ENCODE data around the gene PLRG1. TPM values are rescaled to one million over a fixed set of nuclear protein-coding genes. Genes with fewer than 3 reads are reported as not detected.

The PLRG1 gene
- total RNA-seq, 2 donors from 2014 or later: 21.1 to 30.1 TPM

DNA sequence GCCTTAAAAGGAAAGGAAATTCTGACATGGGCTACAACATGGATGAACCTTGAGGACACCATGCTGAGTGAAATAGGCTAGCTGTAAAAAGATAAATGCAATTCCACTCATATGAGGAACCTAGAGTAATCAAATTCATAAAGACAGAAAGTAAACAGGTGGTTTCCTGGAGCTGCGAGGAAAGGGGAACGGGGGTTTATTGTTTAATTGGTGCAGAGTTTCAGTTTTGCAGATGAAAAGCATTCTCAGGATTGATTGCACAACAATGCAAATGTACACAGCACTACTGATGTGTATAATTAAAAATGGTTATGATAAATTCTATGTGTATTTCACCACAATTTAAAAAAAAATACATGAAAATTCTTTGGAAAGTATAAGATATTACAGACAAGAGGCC, 24.0 kb downstream of the PLRG1 start:
- no peak for DNase-seq (ENCODE audit: low spot score)
- Histone ChIP-seq H3K4me1 (no peaks in the 10 kb centered on the region), H3K36me3 (no peaks in the 10 kb centered on the region), H3K4me3 (no peak overlapping the region), H3K9me3 (no peaks in the 10 kb centered on the region), H3K27ac (no peak overlapping the region), H3K27me3 (no peaks in the 10 kb centered on the region)
- TF ChIP-seq, protein P1, sequence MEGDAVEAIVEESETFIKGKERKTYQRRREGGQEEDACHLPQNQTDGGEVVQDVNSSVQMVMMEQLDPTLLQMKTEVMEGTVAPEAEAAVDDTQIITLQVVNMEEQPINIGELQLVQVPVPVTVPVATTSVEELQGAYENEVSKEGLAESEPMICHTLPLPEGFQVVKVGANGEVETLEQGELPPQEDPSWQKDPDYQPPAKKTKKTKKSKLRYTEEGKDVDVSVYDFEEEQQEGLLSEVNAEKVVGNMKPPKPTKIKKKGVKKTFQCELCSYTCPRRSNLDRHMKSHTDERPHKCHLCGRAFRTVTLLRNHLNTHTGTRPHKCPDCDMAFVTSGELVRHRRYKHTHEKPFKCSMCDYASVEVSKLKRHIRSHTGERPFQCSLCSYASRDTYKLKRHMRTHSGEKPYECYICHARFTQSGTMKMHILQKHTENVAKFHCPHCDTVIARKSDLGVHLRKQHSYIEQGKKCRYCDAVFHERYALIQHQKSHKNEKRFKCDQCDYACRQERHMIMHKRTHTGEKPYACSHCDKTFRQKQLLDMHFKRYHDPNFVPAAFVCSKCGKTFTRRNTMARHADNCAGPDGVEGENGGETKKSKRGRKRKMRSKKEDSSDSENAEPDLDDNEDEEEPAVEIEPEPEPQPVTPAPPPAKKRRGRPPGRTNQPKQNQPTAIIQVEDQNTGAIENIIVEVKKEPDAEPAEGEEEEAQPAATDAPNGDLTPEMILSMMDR (IDR thresholded peaks at IDR 0.05): no peak

DNA sequence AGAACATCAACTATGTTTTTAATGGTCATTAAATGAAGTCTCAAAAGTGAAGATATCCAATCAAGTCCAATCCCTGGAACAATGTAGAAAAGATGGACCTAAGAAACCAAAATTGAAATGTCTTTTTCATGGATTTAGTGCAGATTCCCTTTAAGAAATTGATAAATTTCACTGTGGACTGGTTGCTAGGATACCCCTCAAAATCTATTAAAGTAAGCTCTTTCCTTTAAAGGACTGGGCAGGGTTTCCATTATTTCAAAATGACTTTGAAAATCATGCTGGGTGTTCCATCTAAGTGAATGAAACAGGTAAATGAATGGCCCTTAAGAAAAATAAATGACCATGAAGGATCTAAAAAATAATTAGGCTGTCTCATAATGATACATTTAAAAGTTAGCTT, 28.6 kb downstream of the PLRG1 start:
- peaks cover 0 to 7% of the 10 kb centered on the region in 2 donors for H3K4me1 ChIP-seq
- no peaks in the 10 kb centered on the region for H3K27me3 ChIP-seq
- no peak for DNase-seq (ENCODE audit: low spot score)
- no peaks in the 10 kb centered on the region for H3K36me3 ChIP-seq
- H3K27ac ChIP-seq: no peak overlapping the region
- no peak overlapping the region for H3K4me3 ChIP-seq
- H3K9me3 ChIP-seq: no peaks in the 10 kb centered on the region
- TF ChIP-seq, protein P1 (IDR thresholded peaks at IDR 0.05): no peak

DNA sequence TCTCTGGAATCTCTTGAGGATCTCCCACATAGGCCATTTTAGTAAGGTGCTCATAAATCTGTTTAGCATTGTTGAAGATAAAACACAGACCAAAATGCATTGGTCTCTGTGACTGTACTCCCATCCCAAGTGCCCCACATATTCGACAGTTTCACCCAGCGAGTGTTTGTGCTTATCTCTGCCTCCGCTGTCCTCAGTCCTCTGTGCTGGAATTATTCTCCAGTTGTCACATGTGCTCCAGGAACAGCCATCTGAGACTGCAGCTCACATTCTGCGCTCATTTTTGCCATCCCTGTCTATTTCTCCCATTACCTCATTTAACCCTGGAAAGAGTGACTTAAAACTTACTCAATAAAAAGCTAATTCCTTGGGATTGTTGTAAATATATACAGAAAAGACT, 31.0 kb downstream of the PLRG1 start:
- Histone ChIP-seq H3K27me3 (no peaks in the 10 kb centered on the region), H3K36me3 (no peaks in the 10 kb centered on the region), H3K9me3 (no peaks in the 10 kb centered on the region), H3K4me3 (no peak overlapping the region), H3K4me1 (peaks cover 0 to 7% of the 10 kb centered on the region in 2 donors), H3K27ac (no peak overlapping the region)
- no peak for DNase-seq (ENCODE audit: low spot score)
- TF ChIP-seq, protein P1 (IDR thresholded peaks at IDR 0.05): no peak

DNA sequence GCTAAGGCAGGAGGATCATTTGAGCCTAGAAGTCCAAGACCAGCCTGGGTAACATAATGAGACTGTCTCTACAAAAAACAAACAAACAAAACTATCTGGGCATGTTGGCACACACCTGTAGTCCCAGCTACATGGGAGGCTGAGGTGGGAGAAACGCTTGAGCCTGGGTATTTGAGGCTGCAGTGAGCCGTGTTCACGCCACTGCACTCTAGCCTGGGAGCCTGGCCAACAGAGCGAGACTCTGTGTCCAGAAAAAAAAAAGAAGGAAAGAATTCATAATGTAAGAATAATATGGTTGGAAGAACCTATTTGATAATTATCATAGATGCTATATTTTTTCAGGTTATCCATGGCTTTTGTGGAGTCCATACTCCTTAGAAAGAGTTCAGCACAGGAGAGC, 32.6 kb downstream of the PLRG1 start:
- Histone ChIP-seq H3K27me3 (no peaks in the 10 kb centered on the region), H3K9me3 (no peaks in the 10 kb centered on the region), H3K27ac (no peak overlapping the region), H3K36me3 (no peaks in the 10 kb centered on the region), H3K4me1 (peaks cover 0 to 7% of the 10 kb centered on the region in 2 donors), H3K4me3 (no peak overlapping the region)
- TF ChIP-seq, protein P1 (IDR thresholded peaks at IDR 0.05): no peak
- DNase-seq (ENCODE audit: low spot score): no peak

DNA sequence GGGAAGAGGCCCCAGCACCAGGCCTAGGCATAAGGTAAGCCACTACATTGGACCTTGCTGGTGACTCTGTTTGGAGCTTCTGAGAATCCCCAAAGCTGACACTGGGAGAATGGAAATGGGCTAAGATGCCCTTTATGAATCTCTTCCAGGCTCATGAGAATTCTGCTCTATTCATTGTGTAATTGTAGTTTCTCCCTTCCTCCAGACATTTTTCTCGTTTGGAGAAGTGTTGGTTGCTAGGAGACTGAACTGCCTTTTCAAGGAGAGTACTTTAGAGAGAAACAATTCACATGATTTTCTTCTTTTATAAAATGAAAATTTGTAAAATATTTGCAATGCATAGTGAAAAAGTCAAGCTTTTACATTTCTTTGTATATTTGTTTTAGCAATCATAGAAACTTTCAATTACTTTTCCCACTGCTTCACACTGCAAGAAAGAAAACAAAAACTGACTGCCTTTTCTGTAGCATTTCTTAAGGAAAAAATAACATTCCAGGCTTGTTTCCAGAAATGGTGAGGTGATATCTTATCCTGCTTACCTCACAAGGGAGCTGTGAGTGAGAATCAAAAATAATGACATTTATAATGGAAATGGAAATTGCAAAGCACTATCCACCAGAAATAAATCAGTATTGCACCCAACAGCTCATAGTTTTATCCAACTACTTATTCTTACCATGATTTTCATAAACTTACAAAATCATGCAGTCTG, 33.7 kb downstream of the PLRG1 start:
- Histone ChIP-seq H3K27ac (no peak overlapping the region), H3K9me3 (no peaks in the 10 kb centered on the region), H3K36me3 (no peaks in the 10 kb centered on the region), H3K4me3 (no peak overlapping the region), H3K4me1 (peaks cover 0 to 7% of the 10 kb centered on the region in 2 donors), H3K27me3 (no peaks in the 10 kb centered on the region)
- TF ChIP-seq, protein P1 (IDR thresholded peaks at IDR 0.05): no peak
- no peak for DNase-seq (ENCODE audit: low spot score)

DNA sequence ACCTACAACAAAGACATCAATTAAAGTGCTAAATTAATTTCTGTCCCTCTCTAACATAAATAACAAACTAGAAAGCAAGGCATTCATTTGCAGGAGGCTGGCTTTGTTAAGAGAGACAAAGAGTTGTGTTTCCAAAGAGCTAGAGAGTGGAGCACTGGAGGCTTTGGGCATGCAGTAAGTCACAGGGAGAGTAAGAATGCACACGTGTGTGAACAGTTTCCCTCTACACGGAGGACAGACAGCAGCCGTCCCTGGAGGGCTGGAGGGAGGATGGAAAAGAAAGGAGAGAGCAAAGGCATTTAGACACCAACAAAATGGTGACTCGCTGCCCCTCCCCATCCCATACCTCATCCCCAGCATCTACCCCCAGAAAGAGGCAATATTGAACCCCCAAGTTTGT, 38.2 kb downstream of the PLRG1 start:
- Histone ChIP-seq H3K9me3 (no peaks in the 10 kb centered on the region), H3K4me3 (no peak overlapping the region), H3K27ac (no peak overlapping the region), H3K4me1 (no peaks in the 10 kb centered on the region), H3K27me3 (no peaks in the 10 kb centered on the region), H3K36me3 (no peaks in the 10 kb centered on the region)
- DNase-seq (ENCODE audit: low spot score): no peak
- TF ChIP-seq, protein P1 (IDR thresholded peaks at IDR 0.05): no peak

All from right atrium auricular region (tissue), 2 donors.